NCI-H2227 (cell line): ENCODE measurements around the gene POLR2J.
"Not testable (repeated sequence)": the region's sequence is repeated elsewhere in the genome, so short reads cannot be mapped to it uniquely, and the experiment has no call there.

Experiments
- DNase-seq: peaks from one replicate; lab custom pipeline; 2025; ENCODE audit not compliant: unreplicated experiment; lab: John Stamatoyannopoulos, UW

POLR2J gene

DNA sequence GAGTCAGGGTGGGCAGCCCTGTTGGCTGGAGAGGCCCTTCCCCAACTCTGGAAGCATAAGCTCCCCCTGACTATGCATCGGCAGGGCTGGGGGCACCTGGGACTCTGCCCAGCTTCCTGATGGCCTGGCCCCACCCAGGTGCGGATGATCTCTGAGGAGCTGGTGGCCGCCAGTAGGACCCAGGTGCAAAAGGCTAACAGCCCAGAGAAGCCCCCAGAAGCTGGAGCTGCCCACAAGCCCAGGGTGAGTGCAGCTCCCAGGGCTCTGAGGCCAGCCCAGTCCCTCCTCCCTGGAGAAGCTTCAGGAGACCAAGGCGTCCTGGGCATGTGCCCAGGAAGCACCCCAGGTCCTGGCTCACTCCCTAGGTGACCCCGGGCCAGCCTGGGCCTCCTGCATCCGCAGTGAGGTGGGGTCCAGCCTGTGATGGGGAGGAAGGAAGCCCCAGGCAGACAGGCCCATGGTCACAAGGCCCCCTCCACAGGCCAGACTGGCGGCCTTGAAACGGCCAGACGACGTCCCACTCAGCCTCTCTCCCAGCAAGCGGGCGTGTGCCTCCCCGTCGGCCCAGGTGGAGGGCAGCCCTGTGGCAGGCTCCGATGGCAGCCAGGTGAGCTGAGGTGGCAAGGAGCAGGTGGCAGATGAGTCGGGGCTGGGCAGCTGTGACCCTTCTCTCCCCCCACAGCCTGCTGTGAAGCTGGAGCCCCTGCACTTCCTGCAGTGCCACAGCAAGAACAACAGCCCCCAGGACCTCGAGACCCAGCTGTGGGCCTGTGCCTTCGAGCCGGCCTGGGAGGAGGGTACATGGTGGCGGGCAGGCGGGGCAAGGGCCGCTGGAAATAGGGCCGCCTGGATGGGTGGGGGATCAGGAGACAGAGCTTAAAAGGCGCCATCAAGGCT is 10.9 kb downstream of the POLR2J start:
- no peak for DNase-seq

DNA sequence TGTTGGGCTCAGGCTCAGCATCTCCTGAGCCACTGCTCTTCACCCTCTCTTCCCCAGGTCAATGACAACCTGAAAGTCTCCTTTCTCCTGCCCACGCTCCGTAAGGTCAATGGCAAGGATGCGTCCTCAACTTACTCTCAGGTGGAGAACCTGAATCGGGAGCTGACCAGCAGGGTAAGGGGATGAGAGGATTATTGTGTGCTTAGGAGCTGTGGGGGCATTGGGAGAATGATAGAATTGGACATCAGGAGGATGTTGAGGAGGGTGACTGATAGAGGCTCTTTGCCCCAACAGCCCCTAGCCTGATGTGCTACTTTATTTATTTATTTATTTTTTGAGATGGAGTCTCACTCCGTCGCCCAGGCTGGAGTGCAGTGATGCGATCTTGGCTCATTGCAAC is 12.6 kb downstream of the POLR2J start:
- no peak for DNase-seq

DNA sequence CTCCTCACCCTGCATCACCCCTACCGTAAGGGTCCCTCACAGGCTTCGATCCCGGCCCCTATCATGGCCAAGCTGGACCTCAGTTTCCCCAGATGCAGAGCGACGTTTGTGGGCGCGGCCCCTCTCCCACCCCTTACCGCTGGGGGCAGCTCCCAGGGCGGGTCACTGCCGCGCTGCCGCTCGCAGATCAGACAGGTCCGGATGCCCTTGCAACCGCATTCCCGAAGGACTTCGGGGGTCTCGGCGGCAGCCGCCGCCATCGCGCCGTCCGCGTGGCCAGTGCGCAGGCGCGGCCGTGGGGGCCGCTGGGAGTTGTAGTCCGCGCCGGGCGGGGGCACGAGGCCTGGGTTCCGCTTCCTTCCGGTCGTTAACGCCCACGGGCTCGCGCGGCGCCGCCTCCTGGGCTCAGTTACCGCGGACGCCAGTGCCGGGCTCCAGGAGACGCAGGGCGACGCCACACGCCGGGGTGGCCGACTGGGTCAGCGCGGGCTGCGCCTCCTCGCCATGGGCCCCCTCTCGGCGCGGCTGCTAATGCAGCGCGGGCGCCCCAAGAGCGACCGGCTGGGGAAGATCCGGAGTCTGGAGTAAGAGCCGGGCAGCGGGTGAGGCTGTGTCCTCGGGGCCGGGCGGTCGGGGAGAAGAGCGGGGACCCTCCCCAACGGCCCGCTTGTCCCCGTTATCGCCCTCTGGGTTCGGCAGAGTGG is 14.0 kb downstream of the POLR2J start, which contains the start of the genes ALKBH4 and LRWD1:
Gene ALKBH4 (minus strand): TSS at position 287 of the 704 bp plus-strand sequence. CDS start 27 bp downstream, at position 260.
Gene LRWD1 (plus strand): TSS at position 408 of the 704 bp plus-strand sequence. CDS start 97 bp downstream, at position 505.
- peak; percentile 97 for DNase-seq

DNA sequence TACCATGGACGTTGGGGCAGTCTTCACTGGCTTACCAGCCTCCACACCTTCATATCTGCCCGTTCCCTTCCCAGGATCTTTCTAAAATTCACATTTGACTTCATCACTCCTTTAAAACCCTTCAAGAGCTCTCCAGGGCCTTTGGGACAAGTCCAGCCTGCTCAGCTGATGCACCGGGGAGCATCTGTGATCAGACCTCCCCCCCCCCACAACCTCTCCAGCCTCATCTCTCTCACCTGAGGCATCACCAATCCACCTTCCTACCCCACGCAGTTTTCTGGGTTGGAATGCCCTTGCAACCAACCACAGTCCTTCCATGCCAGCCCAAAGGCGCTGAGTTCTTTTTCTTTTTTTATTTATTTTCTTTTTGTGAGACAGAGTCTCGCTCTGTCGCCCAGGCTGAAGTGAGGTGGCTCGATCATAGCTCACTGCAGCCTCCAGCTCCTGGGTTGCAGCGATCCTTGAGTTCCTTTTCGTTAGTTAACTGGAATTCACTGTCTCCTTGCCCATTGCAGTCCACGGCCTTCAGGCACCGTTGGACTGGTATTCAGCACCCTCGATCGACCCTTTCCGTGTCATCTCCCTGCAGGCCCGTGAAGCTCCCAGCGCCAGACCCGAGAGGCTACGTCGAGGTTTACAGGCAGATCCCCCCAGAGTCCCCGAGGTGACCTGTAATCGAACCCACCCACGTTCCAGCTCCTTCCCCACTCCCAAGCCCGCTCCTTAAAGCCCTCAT is 14.7 kb downstream of the POLR2J start:
- no peak for DNase-seq

DNA sequence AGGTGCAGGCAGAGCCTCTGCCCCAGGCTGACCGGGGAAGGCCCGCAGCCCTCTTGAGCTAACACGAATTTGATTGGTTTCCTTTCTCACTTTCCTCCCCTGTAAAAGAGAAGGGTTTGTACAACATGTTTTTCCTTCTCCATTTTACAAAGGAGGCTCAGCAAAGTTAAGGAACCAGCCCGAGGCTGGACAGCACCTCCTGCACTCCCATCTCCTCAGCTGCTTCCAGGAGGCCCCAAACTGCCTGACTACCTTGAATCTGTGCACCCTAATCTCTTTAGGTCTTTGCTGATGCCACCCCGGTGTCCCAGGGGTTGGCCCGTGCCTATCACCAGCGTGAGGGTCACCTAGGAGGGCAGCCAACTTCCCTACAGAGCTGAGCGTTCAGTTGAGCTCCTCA is 18.3 kb downstream of the POLR2J start:
- no peak for DNase-seq

DNA sequence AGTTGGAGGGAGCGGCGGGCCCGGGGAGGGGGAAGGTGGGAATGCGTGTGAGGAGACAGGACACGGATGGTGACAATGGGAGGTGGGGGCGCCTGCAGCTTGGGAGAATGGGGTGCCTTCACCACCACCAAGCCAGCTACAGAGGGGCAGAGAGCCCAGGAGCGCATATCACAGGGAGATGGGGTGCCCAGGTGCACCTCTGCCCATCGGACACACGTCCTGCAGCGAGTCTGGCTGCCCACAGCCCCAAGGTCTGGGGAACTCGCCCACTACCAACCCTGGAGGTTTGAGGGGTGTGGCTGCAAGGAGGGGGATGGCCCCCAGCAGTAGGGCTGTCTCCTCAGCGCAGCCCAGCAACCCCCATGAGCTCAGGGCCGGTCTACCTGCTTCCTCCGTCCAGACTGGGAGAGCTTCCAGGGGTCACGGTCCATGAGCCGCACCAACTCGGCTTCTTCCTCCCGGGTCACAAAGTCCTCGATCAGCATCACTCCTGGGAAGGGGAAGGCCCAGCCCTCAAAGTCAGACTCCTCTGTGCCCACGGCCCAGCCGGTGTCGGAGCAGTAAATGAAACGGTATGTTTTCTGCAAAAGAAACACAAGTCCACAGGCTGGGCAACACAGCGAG is 19.4 kb downstream of the POLR2J start:
- DNase-seq, result no peak

DNA sequence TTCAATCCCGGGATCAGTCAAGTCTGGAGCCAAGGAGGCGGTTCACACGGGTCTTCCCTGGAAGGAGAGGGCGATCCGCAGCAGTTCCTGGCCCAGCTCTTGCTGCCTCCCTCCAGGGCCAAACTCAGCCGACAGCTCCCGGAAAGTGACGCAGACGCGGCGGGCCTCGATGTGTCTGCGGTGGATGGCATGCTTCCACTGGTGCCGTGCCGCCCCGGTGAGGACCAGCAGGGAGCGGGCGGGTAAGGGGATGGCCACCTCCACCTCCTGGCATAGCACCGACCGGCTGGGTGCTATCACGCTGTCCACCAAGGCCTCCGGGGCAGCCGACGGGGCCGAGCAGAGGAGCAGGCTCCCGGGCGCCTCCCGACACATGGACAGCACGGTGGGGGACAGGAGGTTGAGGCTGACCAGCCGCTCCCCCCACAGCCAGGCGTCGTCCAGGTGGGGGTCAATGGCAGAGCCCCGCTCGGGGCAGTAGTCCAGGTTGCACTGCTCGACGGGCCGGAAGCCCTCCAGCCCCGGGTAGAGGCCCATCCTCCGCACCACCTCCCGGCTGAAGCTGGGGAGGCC is 21.3 kb downstream of the POLR2J start:
- DNase-seq, result no peak

DNA sequence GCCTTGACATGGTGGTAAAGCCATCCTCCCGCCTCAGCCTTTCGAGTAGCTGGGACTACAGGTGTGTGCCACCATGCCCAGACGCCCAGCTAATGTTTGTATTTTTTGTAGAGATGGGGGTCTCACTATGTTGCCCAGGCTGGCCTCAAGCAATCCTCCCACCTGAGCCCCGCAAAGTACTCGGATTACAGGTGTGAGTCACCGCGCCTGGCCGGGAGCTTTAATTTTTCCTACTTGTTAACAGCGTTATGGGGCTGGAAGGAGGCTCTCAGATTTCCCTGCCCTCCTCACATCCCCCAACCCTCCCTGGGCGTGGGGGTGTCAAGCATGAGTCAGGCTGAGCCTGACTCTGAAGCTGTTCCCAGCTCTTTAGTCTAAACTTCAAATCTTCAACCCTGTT is 22.4 kb downstream of the POLR2J start:
- no peak for DNase-seq

- DNase-seq, result no peak
Observed at GRCh38 chr7:102455596-102455995, 23.1 kb downstream of the POLR2J start.

- not testable (repeated sequence) for DNase-seq
Observed at GRCh38 chr7:102454932-102455331, 23.8 kb downstream of the POLR2J start.

GRCh38 chr7:102454468-102454867 is 24.3 kb downstream of the POLR2J start:
- DNase-seq, result no peak

- no peak for DNase-seq
Observed at GRCh38 chr7:102453319-102453718, 25.4 kb downstream of the POLR2J start.

DNA sequence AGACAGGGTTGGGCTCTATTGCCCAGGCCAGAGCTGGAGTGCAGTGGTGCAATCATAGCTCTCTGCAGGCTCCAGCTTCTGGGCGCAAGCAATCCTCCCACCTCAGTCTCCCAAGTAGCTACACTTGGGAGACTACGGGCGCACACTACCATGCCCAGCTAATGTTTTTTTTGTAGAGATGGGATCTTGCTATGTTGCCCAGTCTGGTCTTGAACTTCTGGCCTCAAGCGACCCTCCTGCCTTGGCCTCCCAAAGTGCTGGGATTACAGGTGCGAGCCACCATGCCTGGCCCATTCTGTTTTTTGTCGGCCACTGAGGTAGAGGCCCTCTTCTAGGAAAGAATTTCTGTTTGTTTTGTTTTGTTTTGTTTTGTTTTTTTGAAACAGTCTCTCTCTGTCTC is 26.3 kb downstream of the POLR2J start:
- no peak for DNase-seq

- peak; percentile 74 for DNase-seq
Observed at GRCh38 chr7:102451371-102452054, 27.2 kb downstream of the POLR2J start.

GRCh38 chr7:102450242-102450641 is 28.5 kb downstream of the POLR2J start:
- DNase-seq, result no peak

DNA sequence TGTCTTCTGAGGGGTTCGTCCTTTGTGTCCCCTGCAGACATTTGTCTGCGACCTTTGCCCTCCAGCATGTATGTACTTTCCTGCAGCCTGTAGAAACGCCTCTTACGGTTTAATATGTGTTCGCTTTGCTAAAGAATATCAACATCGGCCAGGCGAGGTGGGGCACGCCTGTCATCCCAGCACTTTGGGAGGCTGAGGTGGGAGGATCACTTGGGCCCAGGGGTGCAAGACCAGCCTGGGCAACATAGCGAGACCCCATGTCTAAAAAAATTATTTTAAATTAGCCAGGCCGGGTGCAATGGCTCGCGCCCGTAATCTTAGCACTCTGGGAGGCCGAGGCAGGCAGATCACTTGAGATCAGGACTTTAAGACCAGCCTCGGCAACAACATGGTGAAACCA is 29.6 kb downstream of the POLR2J start:
- DNase-seq, result no peak

DNA sequence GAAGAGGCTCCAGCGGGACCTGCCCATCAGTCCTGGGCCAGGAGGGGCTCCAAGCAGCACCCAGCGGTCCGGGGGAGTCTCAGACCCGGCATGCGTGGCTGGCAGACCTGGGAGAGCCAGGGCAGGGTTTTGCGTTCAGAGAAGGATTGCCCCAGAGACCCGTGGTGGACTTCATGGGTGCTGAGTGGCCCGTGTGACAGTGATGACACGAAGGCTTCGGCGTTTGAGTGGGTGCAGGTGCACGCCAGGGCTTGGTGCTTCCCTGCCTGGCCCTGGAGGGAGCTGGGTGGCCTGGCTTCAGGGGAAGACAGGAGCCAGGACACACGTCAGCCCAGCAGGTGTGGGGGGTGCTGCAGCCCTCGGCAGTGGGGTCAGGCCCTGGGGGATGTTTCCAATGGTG is 31.4 kb downstream of the POLR2J start:
- no peak for DNase-seq

DNA sequence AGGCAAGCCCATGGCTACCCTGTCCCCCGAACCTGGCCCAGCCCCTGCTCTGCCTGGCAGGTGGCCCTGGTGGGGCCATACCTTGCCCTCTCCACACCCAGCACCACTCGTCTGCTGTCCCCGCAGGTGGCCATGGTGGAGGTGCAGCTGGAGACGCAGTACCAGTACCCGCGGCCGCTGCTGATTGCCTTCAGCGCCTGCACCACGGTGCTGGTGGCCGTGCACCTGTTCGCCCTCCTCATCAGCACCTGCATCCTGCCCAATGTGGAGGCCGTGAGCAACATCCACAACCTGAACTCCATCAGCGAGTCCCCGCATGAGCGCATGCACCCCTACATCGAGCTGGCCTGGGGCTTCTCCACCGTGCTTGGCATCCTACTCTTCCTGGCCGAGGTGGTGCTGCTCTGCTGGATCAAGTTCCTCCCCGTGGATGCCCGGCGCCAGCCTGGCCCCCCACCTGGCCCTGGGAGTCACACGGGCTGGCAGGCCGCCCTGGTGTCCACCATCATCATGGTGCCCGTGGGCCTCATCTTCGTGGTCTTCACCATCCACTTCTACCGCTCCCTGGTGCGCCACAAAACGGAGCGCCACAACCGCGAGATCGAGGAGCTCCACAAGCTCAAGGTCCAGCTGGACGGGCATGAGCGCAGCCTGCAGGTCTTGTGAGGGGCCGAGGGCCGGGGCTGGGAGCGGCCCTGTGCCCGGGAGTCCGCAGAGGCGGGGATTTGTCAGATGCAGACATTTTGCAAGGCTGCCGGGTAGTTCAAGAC is 32.1 kb downstream of the POLR2J start:
- no peak for DNase-seq

GRCh38 chr7:102445674-102446071 is 33.0 kb downstream of the POLR2J start:
- DNase-seq, result no peak
